ENCODE results near the gene PPA1.
"Not testable (repeated sequence)": the region's sequence is repeated elsewhere in the genome, so short reads cannot be mapped to it uniquely, and the experiment has no call there.

PPA1 gene

GRCh38 chr10:70233109-70233938 is at the start of gene PPA1:
Gene PPA1, minus strand, starts transcription at chr10:70233429. Its CDS starts 102 bp downstream, at chr10:70233327.
- DNase-seq = peak; percentile 100

DNA sequence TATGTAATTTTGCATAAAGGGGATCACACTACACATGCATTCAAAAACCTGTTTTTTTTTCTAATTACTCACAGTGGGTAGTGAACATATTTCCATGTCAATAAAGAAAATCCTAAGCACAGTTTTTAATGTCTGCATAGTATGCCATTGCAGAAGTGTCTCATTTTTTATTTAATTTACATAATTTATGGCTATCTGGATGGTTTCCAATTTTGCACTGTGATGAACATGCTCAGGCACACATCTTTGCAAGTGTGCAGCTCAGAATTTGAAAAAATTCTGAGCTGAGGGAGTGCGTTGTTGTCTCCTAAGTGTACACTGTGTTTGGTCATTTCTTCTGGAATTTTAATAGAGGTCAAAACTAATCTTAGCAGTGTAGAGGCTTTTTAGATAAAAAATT is 48.4 kb upstream of the PPA1 start:
- no peak for DNase-seq

- no peak for DNase-seq
Measured at GRCh38 chr10:70280099-70280498, 46.9 kb upstream of the PPA1 start.

DNA sequence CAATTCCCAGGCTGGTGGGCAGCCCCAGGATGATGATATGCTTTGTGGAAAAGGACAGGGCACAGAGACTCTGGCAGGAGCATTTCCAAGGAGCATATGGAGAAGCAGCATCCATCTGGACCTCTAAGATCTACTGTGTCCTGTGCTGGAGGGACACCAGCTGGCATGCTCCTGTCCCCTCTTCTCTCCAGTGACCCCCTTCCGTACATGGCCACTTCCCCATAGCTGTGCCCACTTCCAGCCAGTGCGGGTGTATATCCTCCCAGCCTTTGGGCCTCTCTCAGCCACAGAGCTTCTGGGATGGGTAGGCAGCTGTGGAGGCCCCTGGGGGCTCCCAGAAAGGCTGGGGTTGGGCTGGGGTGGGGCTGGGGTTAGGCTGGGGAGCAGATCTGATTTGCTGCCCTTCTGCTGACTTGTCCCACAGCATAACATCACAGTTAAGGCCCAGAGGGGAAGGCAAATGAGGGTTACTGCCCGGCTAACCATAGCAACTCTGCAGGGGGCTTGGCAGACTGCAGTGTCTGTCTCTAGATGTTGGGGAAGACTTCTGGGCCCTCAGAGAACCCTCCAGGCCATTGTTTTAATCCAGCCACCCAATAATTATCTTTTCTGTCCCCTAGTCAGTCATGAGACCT is 44.3 kb upstream of the PPA1 start:
- no peak for DNase-seq

DNA sequence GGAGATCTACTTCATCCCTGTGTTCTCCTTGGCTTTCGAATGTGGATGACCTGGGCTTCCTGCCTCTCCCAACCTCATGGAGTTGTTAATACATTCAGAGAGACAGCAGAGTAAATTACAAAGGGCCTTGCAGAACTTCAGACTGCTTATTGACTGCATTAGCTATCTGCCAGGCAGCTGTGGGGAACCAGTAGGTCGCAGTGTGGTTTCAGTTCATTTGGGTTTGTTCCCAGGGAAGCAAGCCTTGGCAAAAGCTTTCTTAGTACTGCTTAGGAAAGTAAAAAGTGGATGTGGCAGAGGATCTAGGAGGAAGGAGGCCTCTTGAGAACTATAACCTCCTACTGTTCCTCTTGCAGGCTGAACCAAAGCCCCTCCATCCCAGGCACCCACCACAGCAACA is 41.4 kb upstream of the PPA1 start:
- no peak for DNase-seq

- no peak for DNase-seq
Measured at GRCh38 chr10:70272925-70273316, 39.7 kb upstream of the PPA1 start.

DNA sequence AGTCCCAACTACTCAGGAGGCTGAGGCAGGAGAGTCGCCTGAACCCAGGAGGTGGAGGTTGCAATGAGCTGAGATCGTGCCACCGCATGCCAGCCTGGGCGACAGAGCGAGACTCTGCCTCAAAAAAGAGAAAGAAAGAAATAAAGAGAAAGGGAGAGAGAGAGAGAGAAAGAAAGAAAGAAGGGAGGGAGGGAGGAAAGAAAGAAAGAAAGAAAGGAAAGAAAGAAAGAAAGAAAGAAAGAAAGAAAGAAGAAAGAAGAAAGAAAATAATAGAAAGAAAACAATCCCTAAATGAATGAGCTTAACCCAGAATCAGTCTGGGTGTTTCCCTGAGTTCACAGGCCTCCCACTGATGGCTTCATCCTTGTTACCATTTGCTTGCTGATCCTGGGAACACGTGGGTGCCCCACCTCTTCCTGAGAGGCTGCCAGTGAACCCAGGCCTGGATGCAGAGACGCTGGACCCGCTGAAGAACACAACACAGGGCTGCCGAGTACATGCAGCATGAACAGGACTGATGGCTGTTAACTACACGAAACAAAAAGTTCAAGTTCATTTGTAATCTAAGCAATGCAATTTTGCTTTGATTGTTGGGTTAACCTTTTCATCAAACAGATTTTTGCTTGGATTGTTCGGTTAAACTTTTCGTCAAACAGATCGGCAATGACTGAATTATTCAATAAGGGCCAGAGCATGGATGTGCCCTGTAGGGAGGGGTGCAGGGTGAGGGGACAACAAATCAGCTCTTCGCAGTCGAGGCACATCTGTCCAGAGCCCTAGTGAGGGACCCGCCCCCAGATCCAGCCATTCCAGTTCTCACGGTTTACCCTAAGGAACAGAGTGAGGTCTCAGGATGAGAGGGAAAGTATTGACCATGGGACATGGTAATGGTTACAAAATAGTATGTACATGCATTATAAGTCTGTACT is 39.0 kb upstream of the PPA1 start:
- DNase-seq = no peak

DNA sequence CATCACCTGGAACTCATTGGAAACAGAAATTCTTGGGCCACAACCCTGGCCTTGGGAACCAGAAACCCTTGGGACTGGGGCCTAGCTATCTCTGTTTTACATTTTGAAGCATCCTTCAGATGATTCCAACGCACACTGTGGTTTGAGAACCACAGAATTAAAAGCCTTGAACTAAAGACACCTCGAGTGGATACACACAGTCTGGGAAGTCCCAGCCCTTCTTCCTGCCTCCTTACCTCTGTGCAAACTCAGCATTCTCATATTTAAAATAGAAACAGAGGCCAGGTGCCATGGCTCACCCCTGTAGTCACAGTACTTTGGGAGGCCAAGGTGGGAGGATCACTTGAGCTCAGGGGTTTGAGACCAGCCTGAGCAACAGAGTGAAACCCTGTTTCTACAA is 37.7 kb upstream of the PPA1 start:
- no peak for DNase-seq

GRCh38 chr10:70269741-70270140 is 36.5 kb upstream of the PPA1 start:
- no peak for DNase-seq

DNA sequence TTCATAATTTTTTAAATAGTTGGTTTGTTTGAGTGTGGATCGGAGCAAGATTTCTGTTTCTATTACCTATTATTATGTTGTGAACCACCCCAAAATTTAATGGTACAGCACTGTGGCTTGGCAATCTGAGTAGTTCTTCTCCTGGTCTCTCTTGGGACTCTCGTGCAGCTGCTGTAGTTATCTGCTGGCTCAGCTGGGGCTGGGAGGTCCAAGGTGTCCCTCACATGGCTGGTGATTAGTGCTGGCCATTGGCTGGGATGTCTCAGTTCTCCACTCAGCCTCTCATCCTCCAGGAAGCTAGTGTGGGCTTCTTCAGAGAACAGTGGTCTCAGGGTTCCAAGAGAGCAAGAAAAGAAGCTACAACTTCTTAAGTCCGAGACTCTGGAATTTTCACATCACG is 35.1 kb upstream of the PPA1 start:
- DNase-seq = no peak

- DNase-seq = peak; percentile 9
Measured at GRCh38 chr10:70267161-70267933, 34.1 kb upstream of the PPA1 start.

- DNase-seq = no peak
Measured at GRCh38 chr10:70266701-70267100, 33.5 kb upstream of the PPA1 start.

DNA sequence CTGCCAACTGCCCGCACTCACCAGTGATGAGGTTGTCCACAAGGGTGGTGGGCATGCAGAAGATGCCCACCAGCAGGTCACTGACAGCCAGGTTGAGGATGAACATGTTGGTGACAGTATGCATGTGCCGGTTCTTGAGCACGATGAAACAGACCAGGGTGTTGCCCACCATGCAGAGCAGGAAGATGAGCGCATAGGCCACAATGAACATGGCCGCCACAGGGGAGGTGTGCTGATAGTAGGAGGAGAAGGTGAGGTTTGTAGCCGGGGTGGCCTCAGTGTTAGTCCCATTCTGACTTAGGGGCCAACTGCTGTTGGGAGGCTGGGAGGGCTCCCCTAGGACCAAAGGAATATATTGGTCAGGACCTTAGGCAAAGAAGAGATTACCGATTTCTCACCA is 32.8 kb upstream of the PPA1 start:
- no peak for DNase-seq

DNA sequence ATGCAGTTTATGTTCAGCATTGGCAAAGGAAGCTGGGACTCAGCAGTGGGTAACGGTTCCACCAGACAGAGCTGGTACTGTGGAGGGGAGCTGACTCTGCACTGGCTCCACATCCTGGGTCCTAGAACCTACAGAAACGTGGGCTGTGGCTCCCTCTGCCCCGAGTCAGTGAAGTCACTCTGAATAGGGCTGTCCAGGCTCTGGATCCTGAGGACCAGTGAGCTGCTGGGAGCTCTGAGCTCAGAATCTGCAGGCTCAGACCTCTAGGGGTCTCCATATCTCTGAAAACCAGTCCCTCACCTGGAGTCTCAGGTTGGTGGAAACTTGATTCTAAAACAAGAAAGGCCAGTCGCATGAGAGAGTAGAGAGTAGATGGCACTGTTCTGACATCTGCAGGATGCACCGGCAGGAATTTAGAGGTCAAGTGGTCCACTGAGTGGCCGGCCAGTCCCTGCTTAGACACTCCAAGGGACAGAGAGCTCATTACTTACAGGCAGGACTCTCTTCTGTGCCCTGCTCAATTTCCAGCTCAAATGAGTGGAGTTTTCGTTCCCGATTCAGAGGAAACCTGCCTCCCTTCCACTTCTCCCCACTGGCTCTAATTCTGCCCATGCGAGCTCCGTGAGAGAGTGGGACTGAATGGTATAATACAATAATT is 31.9 kb upstream of the PPA1 start:
- no peak for DNase-seq

GRCh38 chr10:70260734-70261133 is 27.5 kb upstream of the PPA1 start:
- DNase-seq = no peak

GRCh38 chr10:70260259-70260658 is 27.0 kb upstream of the PPA1 start:
- DNase-seq = no peak

DNA sequence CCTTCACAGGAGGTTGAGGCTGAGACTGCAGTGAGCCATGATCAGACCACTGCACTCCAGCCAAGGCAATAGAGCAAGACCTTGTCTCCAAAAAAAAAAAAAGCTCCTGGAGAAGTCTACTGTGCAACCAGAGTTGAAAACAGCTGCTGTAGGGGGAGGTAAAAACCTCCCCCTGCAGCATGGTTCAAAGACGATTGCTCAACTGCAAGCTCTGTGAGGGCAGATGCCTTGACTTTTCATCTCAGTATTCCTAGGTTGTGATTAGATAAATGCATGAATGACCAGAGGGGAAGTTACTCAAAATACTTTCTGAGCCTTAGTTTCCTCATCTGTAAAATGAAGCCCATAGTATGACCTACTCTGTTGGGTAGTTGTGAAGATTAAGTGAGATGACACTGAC is 25.0 kb upstream of the PPA1 start:
- no peak for DNase-seq

- DNase-seq = not testable (repeated sequence)
Measured at GRCh38 chr10:70257816-70258215, 24.6 kb upstream of the PPA1 start.

DNA sequence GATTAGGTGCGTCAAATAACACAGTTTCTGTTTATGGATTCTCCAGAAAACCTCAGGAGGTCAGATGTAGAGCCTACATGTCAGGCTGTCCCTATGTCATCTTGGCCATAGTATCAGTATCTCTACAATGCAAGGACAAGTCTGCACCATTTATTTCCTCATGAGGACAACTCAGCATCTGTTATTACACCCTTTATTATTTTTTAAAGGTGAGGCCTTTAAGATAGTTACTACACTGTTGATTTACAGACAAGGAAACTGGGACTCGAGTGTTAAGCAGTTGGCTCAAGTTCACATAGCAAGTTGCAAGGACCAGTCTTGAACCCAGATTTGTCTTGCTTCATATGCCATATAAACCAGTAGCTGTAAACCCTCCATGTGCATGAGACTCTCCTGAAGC is 23.2 kb upstream of the PPA1 start:
- no peak for DNase-seq

DNA sequence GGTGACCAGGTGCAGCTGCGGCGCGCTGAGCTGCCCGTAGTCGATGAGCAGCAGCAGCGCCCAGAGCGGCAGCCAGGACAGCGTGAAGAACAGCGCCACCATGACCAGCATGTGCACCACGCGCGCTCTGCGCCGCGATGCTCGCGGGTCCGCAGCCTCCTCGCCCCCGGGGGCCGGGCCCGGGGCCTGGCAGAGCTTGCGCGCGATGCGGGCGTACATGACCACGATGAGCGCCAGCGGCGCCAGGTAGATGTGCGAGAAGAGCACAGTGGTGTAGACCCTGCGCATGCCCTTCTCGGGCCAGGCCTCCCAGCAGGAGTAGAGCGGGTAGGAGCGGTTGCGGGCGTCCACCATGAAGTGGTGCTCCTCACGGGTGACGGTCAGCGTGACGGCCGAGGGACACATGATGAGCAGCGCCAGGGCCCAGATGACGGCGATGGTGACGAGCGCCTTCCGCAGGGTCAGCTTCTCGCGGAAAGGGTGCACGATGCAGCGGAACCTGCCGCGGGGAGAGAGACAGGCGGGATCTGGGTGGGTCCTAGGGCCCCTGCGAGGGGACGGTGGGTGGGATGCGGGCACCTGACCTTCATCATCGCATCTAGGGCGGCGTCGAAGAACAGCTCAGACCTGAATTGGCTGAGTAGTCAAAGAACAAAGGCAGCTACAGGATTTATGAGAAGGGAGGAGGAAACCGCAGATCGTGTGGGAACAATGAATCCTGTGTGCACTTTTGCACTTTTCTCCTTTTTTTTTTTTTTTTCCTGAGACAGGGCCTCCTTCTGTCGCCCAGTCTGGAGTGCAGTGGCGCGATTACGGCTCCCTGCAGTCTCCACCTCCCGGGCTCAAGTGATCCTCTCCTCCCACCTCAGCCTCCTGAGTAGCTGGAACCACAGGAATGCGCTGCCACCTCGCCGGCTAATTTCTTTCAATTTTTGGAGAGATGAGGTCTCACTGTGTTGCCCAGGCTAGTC is 22.4 kb upstream of the PPA1 start:
- peak; percentile 27 for DNase-seq

DNA sequence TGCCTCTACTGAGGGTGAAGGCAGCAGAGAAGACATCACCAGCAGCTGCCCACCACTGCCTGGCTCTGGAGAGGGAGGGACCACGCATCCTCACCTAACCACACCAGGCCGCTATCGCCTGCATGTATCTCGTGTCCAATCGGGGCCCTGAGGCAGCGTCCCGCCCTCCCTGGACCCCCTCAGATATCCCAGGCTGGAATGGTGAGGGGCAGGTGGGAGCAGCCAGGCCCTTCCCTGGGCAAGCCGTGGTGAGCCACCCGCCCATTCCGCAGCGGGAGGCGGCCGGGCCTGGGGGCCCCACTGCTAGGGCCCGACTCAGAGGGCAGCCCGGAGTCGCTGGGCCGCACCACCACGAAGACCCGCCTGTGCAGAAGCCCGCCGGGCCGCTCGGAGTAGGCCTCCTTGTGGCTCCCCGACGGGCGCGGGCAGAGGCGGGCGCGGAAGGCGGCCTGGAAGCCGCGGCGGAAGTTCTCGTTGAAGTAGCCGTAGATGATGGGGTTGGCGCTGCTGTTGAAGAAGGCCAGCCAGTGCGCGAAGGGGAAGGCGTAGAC is 21.6 kb upstream of the PPA1 start:
- no peak for DNase-seq

Measured in CD4-positive, alpha-beta T cell treated with Interleukin-6 for 4 hours (primary cell).